Glutamatergic neuron (in vitro differentiated cells): ENCODE results near the gene MTFR1L. TPM values are rescaled to one million over a fixed set of nuclear protein-coding genes. Genes with fewer than 3 reads are reported as not detected.

Source experiments
- DNase-seq: peaks from one replicate; pipeline ENCODE4 v3.0.0; 2022
- H3K27ac Mint-ChIP-seq: one replicate; pipeline ENCODE4 v1.8.0; 2020; ENCODE audit warnings: mild to moderate bottlenecking, mixed read lengths, inconsistent platforms; ENCODE audit not compliant: unreplicated experiment
- H3K27me3 Mint-ChIP-seq: one replicate; pipeline ENCODE4 v1.8.0; 2020; ENCODE audit warnings: mild to moderate bottlenecking, moderate library complexity, mixed read lengths, inconsistent platforms; ENCODE audit not compliant: unreplicated experiment
- H3K36me3 Mint-ChIP-seq: one replicate; pipeline ENCODE4 v1.8.0; 2020; ENCODE audit warnings: mild to moderate bottlenecking, mixed read lengths, inconsistent platforms; ENCODE audit not compliant: unreplicated experiment
- H3K4me1 Mint-ChIP-seq: one replicate; pipeline ENCODE4 v1.8.0; 2020; ENCODE audit warnings: mild to moderate bottlenecking, low read depth, mixed read lengths, inconsistent platforms; ENCODE audit not compliant: unreplicated experiment
- H3K4me3 Mint-ChIP-seq: one replicate; pipeline ENCODE4 v1.8.0; 2020; ENCODE audit warnings: mild to moderate bottlenecking, mixed read lengths, inconsistent platforms; ENCODE audit not compliant: unreplicated experiment
- H3K9me3 Mint-ChIP-seq: one replicate; pipeline ENCODE4 v1.8.0; 2020; ENCODE audit warnings: mild to moderate bottlenecking, moderate library complexity, mixed read lengths, inconsistent platforms; ENCODE audit not compliant: unreplicated experiment
- CTCF ChIP-seq: fragments of 200-600 bp; sonication (generic); IDR thresholded peaks from one replicate; pipeline ENCODE4 v1.5.0; 2021; ENCODE audit not compliant: partially characterized antibody, unreplicated experiment
- total RNA-seq: library from RNA; stranded (reverse); fragmentation: NEBNext Ultra II Directional; extraction: Animal tissue kit (Norgen Biotek cat#: 25700); gene quantifications from one replicate; pipeline ENCODE4 v1.2.1, GENCODE V29; 2021; ENCODE audit not compliant: unreplicated experiment

MTFR1L gene
- total RNA-seq, 1 donor from 2014 or later, result 70.4 TPM

DNA sequence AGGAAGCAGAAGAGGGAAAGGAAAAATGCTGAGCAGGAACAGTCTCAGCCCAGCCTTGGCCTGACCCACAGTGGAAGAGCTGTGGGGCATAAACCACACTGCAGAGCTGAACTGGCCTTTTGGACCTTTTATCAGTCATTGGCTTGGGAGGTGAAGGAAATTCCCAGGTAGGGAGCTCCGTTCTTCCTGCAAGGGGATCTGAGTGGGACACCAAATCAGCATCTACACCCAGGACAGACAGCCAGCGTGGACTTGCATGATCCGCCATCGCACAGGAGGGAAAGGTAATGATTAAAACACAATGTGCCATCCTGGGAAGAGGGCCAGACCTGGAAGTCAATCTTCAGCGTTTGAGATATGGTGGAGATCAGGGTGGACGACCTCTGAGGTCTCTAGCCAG lies 1.2 kb upstream of the MTFR1L start:
- Mint-ChIP-seq H3K27ac (peak overlapping the region; percentile 93), H3K36me3 (no peaks in the 10 kb centered on the region), H3K4me3 (peak overlapping the region; percentile 100), H3K27me3 (peaks cover 10% of the 10 kb centered on the region), H3K4me1 (peaks cover 36% of the 10 kb centered on the region), H3K9me3 (peaks cover 18% of the 10 kb centered on the region)
- no peak for TF ChIP-seq CTCF
- no peak for DNase-seq

- Mint-ChIP-seq H3K4me1 (peaks cover 36% of the 10 kb centered on the region), H3K4me3 (peak overlapping the region; percentile 100), H3K9me3 (peaks cover 18% of the 10 kb centered on the region), H3K36me3 (no peaks in the 10 kb centered on the region), H3K27ac (peak overlapping the region; percentile 91), H3K27me3 (peaks cover 10% of the 10 kb centered on the region)
- DNase-seq, result peak; percentile 57
- TF ChIP-seq CTCF, result no peak
Measured at GRCh38 chr1:25820247-25821111, 725 bp downstream of the MTFR1L start.

GRCh38 chr1:25821112-25821476 lies 1.3 kb downstream of the MTFR1L start:
- no peak for DNase-seq
- Mint-ChIP-seq H3K4me1 (peaks cover 36% of the 10 kb centered on the region), H3K27ac (peak overlapping the region; percentile 91), H3K36me3 (no peaks in the 10 kb centered on the region), H3K4me3 (peak overlapping the region; percentile 97), H3K27me3 (peaks cover 9% of the 10 kb centered on the region), H3K9me3 (peaks cover 18% of the 10 kb centered on the region)
- TF ChIP-seq CTCF, result no peak

GRCh38 chr1:25821630-25822091 lies 1.9 kb downstream of the MTFR1L start:
- TF ChIP-seq CTCF, result no peak
- H3K9me3 Mint-ChIP-seq, result peaks cover 18% of the 10 kb centered on the region
- H3K27ac Mint-ChIP-seq, result peak overlapping the region; percentile 69
- DNase-seq, result no peak
- H3K27me3 Mint-ChIP-seq, result peaks cover 8% of the 10 kb centered on the region
- H3K36me3 Mint-ChIP-seq, result no peaks in the 10 kb centered on the region
- H3K4me1 Mint-ChIP-seq, result peaks cover 36% of the 10 kb centered on the region
- H3K4me3 Mint-ChIP-seq, result peak overlapping the region; percentile 97

DNA sequence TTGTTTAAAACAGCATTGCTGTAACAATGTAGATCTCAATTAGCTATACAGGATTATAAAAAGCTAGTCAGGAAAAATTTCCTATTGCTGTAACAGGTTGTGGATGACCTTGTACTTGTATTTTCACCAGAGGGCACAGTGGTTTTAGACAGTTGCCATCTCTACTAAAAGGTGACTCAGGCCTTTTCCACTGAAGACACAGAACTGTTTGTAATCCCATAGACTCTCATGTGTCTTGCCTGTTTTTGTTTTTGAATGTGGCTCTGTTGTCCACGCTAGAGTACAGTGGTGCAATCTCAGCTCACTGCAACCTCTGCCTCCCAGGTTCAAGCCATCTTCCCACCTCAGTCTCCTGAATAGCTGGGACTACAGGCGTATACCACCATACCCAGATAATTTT lies 5.9 kb downstream of the MTFR1L start:
- Mint-ChIP-seq H3K27me3 (peaks cover 2% of the 10 kb centered on the region), H3K36me3 (no peaks in the 10 kb centered on the region)
- TF ChIP-seq CTCF, result no peak

More for the DNA sequence above, 5.9 kb downstream of the MTFR1L start:
- DNase-seq, result no peak
- Mint-ChIP-seq H3K27ac (no peak overlapping the region), H3K4me3 (no peak overlapping the region), H3K9me3 (peaks cover 14% of the 10 kb centered on the region), H3K4me1 (peaks cover 22% of the 10 kb centered on the region)
